ENCODE data around the gene SLC50A1. TPM values are rescaled to one million over a fixed set of nuclear protein-coding genes. Genes with fewer than 3 reads are reported as not detected.

Gene SLC50A1
- total and polyA plus RNA-seq, 9 of the 15 experiments (the other 6 are each of a cell fraction or from before 2014, with no cell fraction given), result 46.5 to 132 (median 91.9) TPM

- TF ChIP-seq SUPT5H (IDR thresholded peaks at IDR 0.05) (no peak), NFYB (IDR thresholded peaks at IDR 0.05; ENCODE audit: extremely low read depth, insufficient read length) (no peak), ZNF184 (CRISPR knock-in tag; IDR thresholded peaks at IDR 0.05) (no peak), SRSF3 (IDR thresholded peaks at IDR 0.05; ENCODE audit: insufficient read depth, low read length) (no peak), HDAC1 (IDR thresholded peaks at IDR 0.05) (0 out of 4 replicates have a peak, but pooled peaks of 1 of the 2 experiments have one; percentile 53), KLF6 (CRISPR knock-in tag; IDR thresholded peaks at IDR 0.05; ENCODE audit: borderline replicate concordance) (no peak), HDAC8 (tag; IDR thresholded peaks at IDR 0.05) (no peak), RBM34 (IDR thresholded peaks at IDR 0.05; ENCODE audit: borderline replicate concordance, insufficient read depth, low read length) (no peak), ZNF282 (CRISPR knock-in tag; IDR thresholded peaks at IDR 0.05) (no peak), FOXO4 (CRISPR knock-in tag; IDR thresholded peaks at IDR 0.05) (no peak), MEF2A (IDR thresholded peaks at IDR 0.05; ENCODE audit: control insufficient read depth, low read depth, low read length) (no peak), ZNF780A (CRISPR knock-in tag; IDR thresholded peaks at IDR 0.05) (no peak), SNRNP70 (optimal IDR thresholded peaks at IDR 0.05; ENCODE audit: low read depth, low read length) (no peak), XRCC4 (IDR thresholded peaks at IDR 0.05; ENCODE audit: extremely low read depth, insufficient read depth, insufficient read length) (no peak), RBM17 (IDR thresholded peaks at IDR 0.05; ENCODE audit: borderline replicate concordance, low read depth, low read length) (no peak), ZBTB26 (CRISPR knock-in tag; IDR thresholded peaks at IDR 0.05) (0 out of 2 replicates have a peak, but pooled peaks have one; percentile 36), REST (IDR thresholded peaks at IDR 0.05; ENCODE audit: borderline replicate concordance) (no peak), REST (CRISPR knock-in tag; IDR thresholded peaks at IDR 0.05; ENCODE audit: low read depth) (no peak)
These were observed 1.7 kb downstream of the SLC50A1 start (continued) for GRCh38 chr1:155137154-155137949.

Measured in K562 (cell line).